BE2C (cell line): ENCODE results near the gene ITGA3.

Source experiments
- DNase-seq: peaks from one replicate; pipeline ENCODE4 v3.0.0-alpha.2; 2020
- H3K27me3 ChIP-seq: fragments of 250-450 bp; sonication (Bioruptor Pico); 2 replicates; pipeline ENCODE4 v1.5.1; 2020; ENCODE audit warnings: mild to moderate bottlenecking
- H3K36me3 ChIP-seq: fragments of 250-450 bp; sonication (Bioruptor Pico); 2 replicates; pipeline ENCODE4 v1.5.1; 2020; ENCODE audit warnings: mild to moderate bottlenecking
- H3K4me1 ChIP-seq: fragments of 250-450 bp; sonication (Bioruptor Pico); 2 replicates; pipeline ENCODE4 v1.5.1; 2020
- H3K4me3 ChIP-seq: 2 replicates; pipeline ENCODE4 v1.5.1; 2011; ENCODE audit warnings: low read depth, low read length
- H3K9me3 ChIP-seq: fragments of 250-450 bp; sonication (Bioruptor Pico); 2 replicates; pipeline ENCODE4 v1.5.1; 2020
- TF ChIP-seq, protein P1 (sequence below): IDR thresholded peaks from 2 replicates; pipeline ENCODE4 v1.5.1; 2012; ENCODE audit warnings: mild to moderate bottlenecking, low read depth, low read length

ITGA3 gene

DNA sequence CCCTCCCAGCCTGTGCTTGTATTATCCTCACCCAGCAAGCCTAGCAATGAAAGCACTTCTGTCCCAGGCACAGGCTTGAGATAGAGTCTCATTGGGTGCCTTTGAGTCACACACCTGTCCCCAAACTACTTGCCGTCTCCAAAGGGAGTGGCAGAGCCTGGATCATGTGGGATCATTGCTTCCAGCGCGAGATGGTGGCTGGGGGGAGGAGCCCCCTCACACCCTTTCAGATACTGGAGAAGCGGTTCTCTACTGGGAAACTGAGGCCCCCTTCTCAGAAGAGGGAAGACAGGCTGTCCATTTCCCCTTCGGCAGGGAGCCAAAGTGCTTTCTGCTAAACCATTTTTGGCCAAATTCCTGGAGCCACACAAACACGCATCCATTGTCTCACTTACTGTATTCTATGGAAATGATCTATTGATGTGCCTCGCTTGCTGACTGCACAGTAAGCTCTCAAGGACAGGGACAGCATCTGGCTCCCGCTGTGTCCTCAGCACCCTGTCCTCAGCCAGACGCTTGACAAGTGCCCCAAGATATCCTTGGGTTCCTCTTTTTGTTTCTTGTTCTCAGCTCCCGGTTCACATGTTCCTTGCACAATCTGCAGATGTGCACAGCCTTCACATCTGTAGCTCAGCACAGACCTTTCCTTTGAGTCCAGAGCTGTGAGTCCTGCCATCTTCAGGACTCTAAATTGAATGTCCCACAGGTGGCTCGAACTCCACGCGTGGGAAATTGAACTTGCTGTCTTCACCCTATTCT is 34.9 kb upstream of the ITGA3 start:
- no peak for DNase-seq

DNA sequence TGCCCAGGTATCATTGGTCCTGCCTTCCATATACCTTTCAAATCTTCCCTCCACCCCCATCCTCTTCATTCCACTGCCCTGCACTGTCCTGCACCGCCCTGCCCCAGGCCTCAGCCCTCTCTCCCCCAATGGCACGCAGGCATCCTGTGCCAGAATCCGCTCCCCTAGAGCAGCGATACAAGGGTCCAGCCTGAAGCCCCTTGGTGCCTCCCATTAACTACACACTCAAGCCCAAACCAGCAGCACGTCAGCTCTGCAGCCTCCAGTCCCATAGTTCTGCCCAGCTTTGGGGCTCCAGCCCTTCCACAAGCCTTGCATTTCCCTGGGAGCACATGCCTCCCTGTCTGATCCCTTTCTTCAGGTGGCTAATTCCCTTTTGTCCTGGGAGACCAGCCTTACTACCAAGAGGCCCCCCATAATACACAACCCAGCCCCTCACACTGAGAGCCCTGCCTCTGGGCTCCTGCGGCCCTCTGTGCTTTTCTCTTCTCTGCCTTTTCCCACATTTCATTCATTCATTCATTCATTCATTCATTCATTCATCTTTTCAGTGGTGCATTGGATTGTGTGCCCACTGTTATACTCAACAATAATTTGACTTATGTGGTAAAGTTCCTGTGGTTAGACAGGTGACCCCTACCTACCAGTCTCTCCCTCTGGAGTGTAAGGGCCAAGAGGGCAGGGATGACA is 34.1 kb upstream of the ITGA3 start:
- TF ChIP-seq, protein P1, sequence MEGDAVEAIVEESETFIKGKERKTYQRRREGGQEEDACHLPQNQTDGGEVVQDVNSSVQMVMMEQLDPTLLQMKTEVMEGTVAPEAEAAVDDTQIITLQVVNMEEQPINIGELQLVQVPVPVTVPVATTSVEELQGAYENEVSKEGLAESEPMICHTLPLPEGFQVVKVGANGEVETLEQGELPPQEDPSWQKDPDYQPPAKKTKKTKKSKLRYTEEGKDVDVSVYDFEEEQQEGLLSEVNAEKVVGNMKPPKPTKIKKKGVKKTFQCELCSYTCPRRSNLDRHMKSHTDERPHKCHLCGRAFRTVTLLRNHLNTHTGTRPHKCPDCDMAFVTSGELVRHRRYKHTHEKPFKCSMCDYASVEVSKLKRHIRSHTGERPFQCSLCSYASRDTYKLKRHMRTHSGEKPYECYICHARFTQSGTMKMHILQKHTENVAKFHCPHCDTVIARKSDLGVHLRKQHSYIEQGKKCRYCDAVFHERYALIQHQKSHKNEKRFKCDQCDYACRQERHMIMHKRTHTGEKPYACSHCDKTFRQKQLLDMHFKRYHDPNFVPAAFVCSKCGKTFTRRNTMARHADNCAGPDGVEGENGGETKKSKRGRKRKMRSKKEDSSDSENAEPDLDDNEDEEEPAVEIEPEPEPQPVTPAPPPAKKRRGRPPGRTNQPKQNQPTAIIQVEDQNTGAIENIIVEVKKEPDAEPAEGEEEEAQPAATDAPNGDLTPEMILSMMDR, result no peak
- Histone ChIP-seq H3K9me3 (peaks cover 4% of the 10 kb centered on the region; the same call in 1 of the 2 replicates), H3K4me3 (no peak overlapping the region), H3K27me3 (peaks cover 8% of the 10 kb centered on the region), H3K36me3 (no peaks in the 10 kb centered on the region), H3K4me1 (no peaks in the 10 kb centered on the region)
- no peak for DNase-seq

More for the DNA sequence above, 34.9 kb upstream of the ITGA3 start:
- Histone ChIP-seq H3K4me1 (no peaks in the 10 kb centered on the region), H3K27me3 (peaks cover 16% of the 10 kb centered on the region), H3K36me3 (no peaks in the 10 kb centered on the region), H3K9me3 (peaks cover 4% of the 10 kb centered on the region; the same call in 1 of the 2 replicates), H3K4me3 (no peak overlapping the region)
- TF ChIP-seq, protein P1, result no peak

DNA sequence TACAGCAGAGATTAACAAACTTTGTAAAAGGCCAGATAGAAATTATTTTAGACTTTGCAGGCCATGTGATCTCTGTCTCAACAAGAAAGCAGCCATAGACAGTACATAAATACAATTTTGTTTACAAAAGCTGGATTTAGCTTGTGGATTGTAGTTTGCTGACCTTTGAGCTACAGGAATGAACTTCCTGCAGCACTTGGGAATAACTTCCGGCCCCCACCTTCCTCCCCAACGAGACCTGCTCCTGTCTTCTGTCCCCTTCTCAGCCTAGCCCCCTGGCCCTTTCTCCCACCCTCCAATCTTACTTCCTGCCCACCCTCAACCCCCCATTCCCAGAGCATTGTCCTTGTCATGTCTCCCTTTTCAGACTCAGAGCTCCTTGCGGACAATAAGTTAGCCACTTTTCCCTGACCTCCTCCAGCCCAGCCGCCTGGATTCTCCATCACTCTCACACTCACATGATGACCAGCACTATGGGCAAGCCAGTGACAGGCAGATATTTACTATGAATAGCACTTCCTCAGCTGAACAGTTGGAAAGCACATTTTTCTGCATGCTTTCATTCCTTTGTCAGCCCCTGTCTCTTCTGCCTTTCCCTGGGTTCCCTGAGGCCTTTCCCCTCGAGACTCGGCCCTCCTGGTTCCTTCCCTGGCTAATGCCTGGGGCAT is 33.3 kb upstream of the ITGA3 start:
- Histone ChIP-seq H3K36me3 (no peaks in the 10 kb centered on the region), H3K4me1 (no peaks in the 10 kb centered on the region; the same call in 1 of the 2 replicates), H3K9me3 (peaks cover 4% of the 10 kb centered on the region; the same call in 1 of the 2 replicates), H3K4me3 (no peak overlapping the region), H3K27me3 (peaks cover 7% of the 10 kb centered on the region)
- no peak for DNase-seq
- TF ChIP-seq, protein P1, result no peak

DNA sequence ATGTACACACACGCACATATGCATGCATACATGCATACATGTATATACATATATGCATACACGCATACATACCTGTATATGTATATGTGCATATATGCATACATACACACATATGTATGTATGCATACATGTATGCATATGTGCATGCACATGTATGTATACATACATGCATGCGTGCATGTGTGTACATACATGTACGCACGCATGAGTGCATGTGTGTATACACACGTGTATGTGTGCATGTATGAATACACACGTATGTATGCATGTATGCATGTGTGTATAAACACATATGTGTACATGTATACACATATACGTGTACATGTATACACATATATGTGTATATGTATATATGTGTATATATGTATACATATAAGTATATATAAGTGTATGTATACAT is 32.4 kb upstream of the ITGA3 start:
- peaks cover 4% of the 10 kb centered on the region; the same call in 1 of the 2 replicates for H3K9me3 ChIP-seq
- H3K36me3 ChIP-seq, result no peaks in the 10 kb centered on the region
- no peak for DNase-seq
- no peak overlapping the region for H3K4me3 ChIP-seq
- H3K4me1 ChIP-seq, result no peaks in the 10 kb centered on the region; the same call in 1 of the 2 replicates
- H3K27me3 ChIP-seq, result peaks cover 5% of the 10 kb centered on the region
- TF ChIP-seq, protein P1, result no peak

DNA sequence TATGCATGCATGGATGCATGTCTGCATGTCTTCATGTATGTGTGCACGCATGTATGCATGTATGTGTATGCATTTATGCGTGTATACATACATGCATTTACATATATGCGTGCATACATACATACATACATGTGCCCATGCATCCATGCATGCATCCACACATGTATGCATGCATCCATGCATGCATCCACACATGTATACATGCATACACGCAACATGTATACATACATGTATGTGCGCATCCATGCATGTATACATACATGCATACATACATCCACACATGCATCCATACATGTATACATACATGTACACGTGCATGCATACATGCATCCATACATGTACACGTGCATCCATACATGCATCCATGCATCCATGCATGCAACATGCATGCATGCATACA is 31.1 kb upstream of the ITGA3 start:
- peaks cover 4% of the 10 kb centered on the region; the same call in 1 of the 2 replicates for H3K9me3 ChIP-seq
- H3K4me1 ChIP-seq, result no peaks in the 10 kb centered on the region; the same call in 1 of the 2 replicates
- no peaks in the 10 kb centered on the region for H3K27me3 ChIP-seq
- no peak overlapping the region for H3K4me3 ChIP-seq
- TF ChIP-seq, protein P1, result no peak
- DNase-seq, result no peak
- no peaks in the 10 kb centered on the region for H3K36me3 ChIP-seq
